Mucosa of descending colon (tissue), 3 donors: ENCODE results near the gene GARS1. TPM values are rescaled to one million over a fixed set of nuclear protein-coding genes. Genes with fewer than 3 reads are reported as not detected.
A peak's percentile ranks its signal among the peaks of the same experiment; 100 is the strongest.

Experiments used
- ATAC-seq: fragments of 200-7000 bp; cut with Tn5 transposase; one replicate; pipeline ENCODE4 v1.9.1; 2020; ENCODE audit warnings: mild to moderate bottlenecking, moderate library complexity
- DNase-seq, 3 donors: peaks; one replicate each; pipeline ENCODE4 v3.0.0-alpha.2; 2020
- H3K36me3 ChIP-seq: fragments of 200-600 bp; one replicate; pipeline ENCODE4 v1.8.0; 2021; ENCODE audit warnings: low read depth, mild to moderate bottlenecking
- H3K4me1 ChIP-seq: fragments of 200-600 bp; one replicate; pipeline ENCODE4 v1.8.0; 2021; ENCODE audit warnings: low read depth, mild to moderate bottlenecking
- H3K4me3 ChIP-seq: fragments of 200-600 bp; one replicate; pipeline ENCODE4 v1.8.0; 2021; ENCODE audit warnings: mild to moderate bottlenecking
- H3K9me3 ChIP-seq: fragments of 200-600 bp; one replicate; pipeline ENCODE4 v1.8.0; 2021; ENCODE audit warnings: mild to moderate bottlenecking
- CTCF ChIP-seq: fragments of 200-600 bp; IDR thresholded peaks from one replicate; pipeline ENCODE4 v1.8.0; 2022; ENCODE audit warnings: antibody characterized with exemption, mild to moderate bottlenecking
- intact Hi-C, 2 donors: fragments of 100-400 bp; cut with DNase I in 1 of 2; cut with micrococcal nuclease in 1 of 2; formaldehyde crosslinking; loops; one replicate each; pipeline versions ENCODE4 v1.11.0 to v1.11.1; 2022; cut with DNase I, micrococcal nuclease
- total RNA-seq, 3 donors: library from RNA; stranded (reverse); fragmentation: NEBNext Ultra II Directional in 2 of 3; extraction: Animal tissue kit (Norgen Biotek cat#: 25700) in 2 of 3; gene quantifications; one replicate each; pipeline versions ENCODE4 v1.2.1 to v1.2.4, GENCODE V29; 2021 to 2023
- donor health status: DM: no; HTN: no; CAD: no; lungs with moderate emphysema.
- donor health status: DM: no; HTN: no; CAD: no.
- donor health status: DM: no; HTN: yes; CAD: no.

Gene GARS1
- total RNA-seq, 3 donors from 2014 or later, result 46.2 to 68.6 (median 55.0) TPM

GRCh38 chr7:30681815-30682211 lies 87.1 kb downstream of the GARS1 start:
- Histone ChIP-seq H3K4me3 (no peak overlapping the region), H3K4me1 (peaks cover 11% of the 10 kb centered on the region), H3K36me3 (no peaks in the 10 kb centered on the region), H3K9me3 (no peaks in the 10 kb centered on the region)
- no peak for TF ChIP-seq CTCF
- ATAC-seq (peak; percentile 17), DNase-seq (no peak)
- intact Hi-C loops, result no loop called here

GRCh38 chr7:30682212-30683083 lies 87.8 kb downstream of the GARS1 start, which contains the start of gene CRHR2:
Gene CRHR2 (minus strand): TSS chr7:30682456. CDS start chr7:30682280, 176 bp downstream.
- intact Hi-C loops, result no loop called here
- Histone ChIP-seq H3K4me3 (no peak within 1 kb of the TSS), H3K9me3 (no peaks in the 10 kb centered on the region), H3K4me1 (peaks cover 11% of the 10 kb centered on the region), H3K36me3 (no peaks in the 10 kb centered on the region)
- ATAC-seq (peak; percentile 41), DNase-seq (no peak)
- TF ChIP-seq CTCF, result no peak

GRCh38 chr7:30683306-30683705 lies 88.6 kb downstream of the GARS1 start:
- no peak overlapping the region for H3K4me3 ChIP-seq
- no peaks in the 10 kb centered on the region for H3K36me3 ChIP-seq
- H3K9me3 ChIP-seq, result no peaks in the 10 kb centered on the region
- TF ChIP-seq CTCF, result no peak
- DNase-seq (no peak), ATAC-seq (no peak)
- intact Hi-C loops, result no loop called here
- peaks cover 11% of the 10 kb centered on the region for H3K4me1 ChIP-seq

Other genes with a start within 250 kb of the GARS1 start
- gene NOD1, start 116.1 kb upstream of the GARS1 start, total RNA-seq, result 10 to 100 TPM; 13.2 to 14.4 (median 13.2) TPM
- gene GGCT, start 90.0 kb upstream of the GARS1 start, total RNA-seq, result 10 to 100 TPM; 29.9 to 50.2 (median 32.8) TPM
- gene CRHR2, start 87.6 kb downstream of the GARS1 start, total RNA-seq, result not detected
- 1 to 10 TPM; 1.6 to 7.5 (median 7.2) TPM for gene INMT, start 157.3 kb downstream of the GARS1 start, total RNA-seq
- gene MINDY4, start 176.5 kb downstream of the GARS1 start, total RNA-seq, result 1 to 10 TPM; 4.0 to 9.1 (median 4.7) TPM